GM23338 (cell line): ENCODE data around the gene CCNI. TPM values are rescaled to one million over a fixed set of nuclear protein-coding genes. Genes with fewer than 3 reads are reported as not detected.
"Not testable (repeated sequence)": the region's sequence is repeated elsewhere in the genome, so short reads cannot be mapped to it uniquely, and the experiment has no call there.

Experiments used
- ATAC-seq: fragments of 200-7000 bp; cut with Tn5 transposase; 3 replicates; pipeline ENCODE4 v1.9.1; 2020
- DNase-seq: peaks from one replicate; pipeline ENCODE4 v3.0.0-alpha.2; 2015; ENCODE audit warnings: low spot score
- H2AFZ ChIP-seq: fragments of 200-600 bp; sonication (generic); 2 replicates; pipeline ENCODE4 v1.8.0; 2016; ENCODE audit warnings: antibody characterized with exemption, mild to moderate bottlenecking, moderate library complexity
- H3F3A ChIP-seq: fragments of 200-600 bp; sonication (generic); replicated peaks from 2 replicates; pipeline ENCODE4 v1.8.0; 2017; ENCODE audit warnings: antibody characterized with exemption, mixed run types, low read depth
- H3K27ac ChIP-seq: fragments of 200-600 bp; sonication (generic); 2 replicates; pipeline ENCODE4 v1.6.1; 2016; ENCODE audit warnings: low read depth
- H3K27me3 ChIP-seq: fragments of 200-600 bp; sonication (generic); 2 replicates; pipeline ENCODE4 v1.8.0; 2016; ENCODE audit warnings: mild to moderate bottlenecking, mixed run types, moderate library complexity; ENCODE audit not compliant: insufficient read depth
- H3K36me3 ChIP-seq: fragments of 200-600 bp; sonication (generic); 2 replicates; pipeline ENCODE4 v1.8.0; 2016; ENCODE audit warnings: mild to moderate bottlenecking; ENCODE audit not compliant: insufficient read depth
- H3K4me1 ChIP-seq: fragments of 200-600 bp; sonication (generic); 2 replicates; pipeline ENCODE4 v1.8.0; 2016; ENCODE audit warnings: mild to moderate bottlenecking, moderate library complexity; ENCODE audit not compliant: insufficient read depth
- H3K4me2 ChIP-seq: fragments of 200-600 bp; sonication (generic); 2 replicates; pipeline ENCODE4 v1.7.1; 2017; ENCODE audit warnings: mixed run types
- H3K4me3 ChIP-seq: fragments of 200-600 bp; sonication (generic); 2 replicates; pipeline ENCODE4 v1.6.1; 2016; ENCODE audit warnings: mixed run types
- H3K79me2 ChIP-seq: fragments of 200-600 bp; sonication (generic); replicated peaks from 2 replicates; pipeline ENCODE4 v1.8.0; 2017; ENCODE audit warnings: mild to moderate bottlenecking; ENCODE audit not compliant: insufficient read depth
- H3K9me2 ChIP-seq: fragments of 200-600 bp; sonication (generic); 2 replicates; pipeline ENCODE4 v1.8.0; 2017; ENCODE audit not compliant: insufficient read depth
- H4K20me1 ChIP-seq: fragments of 200-600 bp; sonication (generic); replicated peaks from 2 replicates; pipeline ENCODE4 v1.8.0; 2017; ENCODE audit warnings: mild to moderate bottlenecking; ENCODE audit not compliant: insufficient read depth
- H3K27ac Mint-ChIP-seq: 2 replicates; pipeline ENCODE4 v1.8.0; 2020; ENCODE audit warnings: inconsistent platforms, mild to moderate bottlenecking, moderate library complexity, mixed read lengths
- H3K27me3 Mint-ChIP-seq: 3 replicates; pipeline ENCODE4 v1.8.0; 2022; ENCODE audit warnings: low read depth, mild to moderate bottlenecking, moderate library complexity, mixed read lengths, inconsistent platforms; ENCODE audit not compliant: insufficient read depth, poor library complexity
- H3K36me3 Mint-ChIP-seq: 3 replicates; pipeline ENCODE4 v1.8.0; 2021; ENCODE audit warnings: low read depth, mild to moderate bottlenecking, inconsistent platforms, moderate library complexity, mixed read lengths
- H3K4me1 Mint-ChIP-seq: 3 replicates; pipeline ENCODE4 v1.8.0; 2020; ENCODE audit warnings: mild to moderate bottlenecking, inconsistent platforms, mixed read lengths
- H3K4me3 Mint-ChIP-seq: 3 replicates; pipeline ENCODE4 v1.8.0; 2021; ENCODE audit warnings: moderate library complexity, mild to moderate bottlenecking, inconsistent platforms, mixed read lengths
- H3K9me3 Mint-ChIP-seq: 3 replicates; pipeline ENCODE4 v1.8.0; 2020; ENCODE audit warnings: moderate library complexity, mild to moderate bottlenecking, inconsistent platforms, mixed read lengths
- CREB1 ChIP-seq: fragments of 250-450 bp; sonication (Bioruptor Pico); IDR thresholded peaks from 2 replicates; pipeline ENCODE4 v1.5.0; 2020; ENCODE audit warnings: low read depth, mild to moderate bottlenecking, moderate library complexity
- EZH2 ChIP-seq: fragments of 200-600 bp; sonication (generic); IDR thresholded peaks from one replicate; pipeline ENCODE4 v1.8.0; 2017; ENCODE audit warnings: antibody characterized with exemption, mild to moderate bottlenecking, low read depth; ENCODE audit not compliant: unreplicated experiment
- EZH2phosphoT487 ChIP-seq: fragments of 200-600 bp; sonication (generic); IDR thresholded peaks from one replicate; pipeline ENCODE4 v1.8.1; 2018; ENCODE audit warnings: antibody characterized with exemption; ENCODE audit not compliant: unreplicated experiment
- JUNB ChIP-seq: IDR thresholded peaks from one replicate; pipeline ENCODE4 v1.6.1; 2016; ENCODE audit warnings: antibody characterized with exemption; ENCODE audit not compliant: unreplicated experiment
- ZNF331 ChIP-seq: fragments of 250-450 bp; sonication (Bioruptor Pico); IDR thresholded peaks from 2 replicates; pipeline ENCODE4 v1.5.0; 2020; ENCODE audit warnings: low read depth, mild to moderate bottlenecking, moderate library complexity
- polyA plus RNA-seq: library from polyadenylated mRNA; unstranded; fragments of >200 nt; fragmentation: Nextera tagmentation; extraction: Ambion mirVana; gene quantifications from 2 replicates; pipeline ENCODE4 v1.2.1, GENCODE V29; 2016
- total RNA-seq: library from RNA; depleted of rRNA; stranded (reverse); fragments of >200 nt; shearing (Covaris generic); gene quantifications from 2 replicates; pipeline ENCODE4 v1.2.3, GENCODE V29; 2014
- TF ChIP-seq, protein P1 (sequence below), 2 experiments: fragments of 200-600 bp in 1 of 2; sonication (generic) in 1 of 2; conservative IDR thresholded peaks; 2 replicates each; pipeline versions ENCODE4 v1.5.1 to v1.6.1; 2016 to 2017; ENCODE audit warnings: antibody characterized with exemption in 2 of 2, low read depth in 2 of 2, mild to moderate bottlenecking in 2 of 2, moderate library complexity in 1 of 2
- TF ChIP-seq, protein P2 (sequence below): fragments of 250-450 bp; sonication (Bioruptor Pico); IDR thresholded peaks from 2 replicates; pipeline ENCODE4 v1.5.0; 2020; ENCODE audit warnings: mild to moderate bottlenecking, moderate library complexity
- TF ChIP-seq, protein P3 (sequence below): IDR thresholded peaks from 2 replicates; pipeline ENCODE4 v1.6.1; 2016; ENCODE audit warnings: antibody characterized with exemption

Gene CCNI
- total and polyA plus RNA-seq, 2 experiments from 2014 or later: 207 to 248 TPM

DNA sequence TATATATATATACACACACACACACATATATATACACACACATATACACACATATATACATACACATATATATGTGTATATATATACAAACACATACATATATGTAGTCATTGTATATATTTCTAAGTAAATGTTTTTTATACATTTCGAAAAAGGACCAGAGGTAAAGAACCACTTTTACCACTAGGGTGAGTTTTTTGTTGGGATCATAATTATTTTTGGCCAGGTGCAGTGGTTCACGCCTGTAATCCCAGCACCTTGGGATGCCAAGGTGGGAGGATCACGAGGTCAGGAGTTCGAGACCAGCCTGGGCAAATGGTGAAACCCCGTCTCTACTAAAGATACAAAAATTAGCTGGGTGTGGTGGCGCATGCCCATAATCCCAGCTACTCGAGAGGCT is 46.0 kb downstream of the CCNI start:
- H3K27ac Mint-ChIP-seq, H3K4me1 Mint-ChIP-seq, H3K4me3 Mint-ChIP-seq, H2AFZ ChIP-seq, H3F3A ChIP-seq, H3K9me3 Mint-ChIP-seq, H3K4me3 ChIP-seq, H3K27me3 ChIP-seq, H3K9me2 ChIP-seq, DNase-seq, H4K20me1 ChIP-seq, H3K4me1 ChIP-seq, ATAC-seq, H3K79me2 ChIP-seq, H3K4me2 ChIP-seq, H3K27ac ChIP-seq, H3K27me3 Mint-ChIP-seq: not testable (repeated sequence)
- peaks cover 51% of the 10 kb centered on the region for H3K36me3 Mint-ChIP-seq
- peaks cover 39% of the 10 kb centered on the region for H3K36me3 ChIP-seq
- TF ChIP-seq, protein P1, sequence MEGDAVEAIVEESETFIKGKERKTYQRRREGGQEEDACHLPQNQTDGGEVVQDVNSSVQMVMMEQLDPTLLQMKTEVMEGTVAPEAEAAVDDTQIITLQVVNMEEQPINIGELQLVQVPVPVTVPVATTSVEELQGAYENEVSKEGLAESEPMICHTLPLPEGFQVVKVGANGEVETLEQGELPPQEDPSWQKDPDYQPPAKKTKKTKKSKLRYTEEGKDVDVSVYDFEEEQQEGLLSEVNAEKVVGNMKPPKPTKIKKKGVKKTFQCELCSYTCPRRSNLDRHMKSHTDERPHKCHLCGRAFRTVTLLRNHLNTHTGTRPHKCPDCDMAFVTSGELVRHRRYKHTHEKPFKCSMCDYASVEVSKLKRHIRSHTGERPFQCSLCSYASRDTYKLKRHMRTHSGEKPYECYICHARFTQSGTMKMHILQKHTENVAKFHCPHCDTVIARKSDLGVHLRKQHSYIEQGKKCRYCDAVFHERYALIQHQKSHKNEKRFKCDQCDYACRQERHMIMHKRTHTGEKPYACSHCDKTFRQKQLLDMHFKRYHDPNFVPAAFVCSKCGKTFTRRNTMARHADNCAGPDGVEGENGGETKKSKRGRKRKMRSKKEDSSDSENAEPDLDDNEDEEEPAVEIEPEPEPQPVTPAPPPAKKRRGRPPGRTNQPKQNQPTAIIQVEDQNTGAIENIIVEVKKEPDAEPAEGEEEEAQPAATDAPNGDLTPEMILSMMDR (conservative IDR thresholded peaks at IDR 0.05; ENCODE audit: low read depth in 2 of 2): peak in 1 of 2 experiments; percentile 21; a peak in 2 of 4 replicates

DNA sequence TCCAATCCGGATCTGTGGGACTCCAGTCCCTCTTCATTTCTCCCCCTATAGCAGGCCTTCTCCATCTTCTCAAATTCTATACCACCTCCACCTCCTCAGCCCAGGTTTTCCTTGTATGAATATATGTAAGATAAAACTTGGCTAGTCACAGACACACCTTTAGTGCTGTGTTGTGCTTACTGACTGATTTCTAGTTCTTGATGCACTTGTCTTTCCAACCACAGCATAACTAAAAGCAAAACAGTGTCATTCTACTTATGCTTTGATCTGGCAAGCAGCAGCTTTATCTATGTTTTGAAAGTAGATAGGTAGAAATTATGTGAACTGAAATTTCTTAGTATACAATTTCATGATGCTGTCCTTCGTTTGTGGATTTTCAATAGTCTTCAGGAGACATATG is 47.5 kb downstream of the CCNI start:
- H3F3A ChIP-seq: no peaks in the 10 kb centered on the region
- no peaks in the 10 kb centered on the region for H3K9me2 ChIP-seq
- peaks cover 32% of the 10 kb centered on the region for H3K36me3 ChIP-seq
- no peak overlapping the region for H3K4me3 Mint-ChIP-seq
- no peak overlapping the region for H3K4me2 ChIP-seq
- DNase-seq (no peak), ATAC-seq (no peak)
- H3K4me1 ChIP-seq: no peaks in the 10 kb centered on the region
- H3K27me3 ChIP-seq: no peaks in the 10 kb centered on the region
- H3K9me3 Mint-ChIP-seq: no peaks in the 10 kb centered on the region
- H3K4me3 ChIP-seq: no peak overlapping the region
- no peak overlapping the region for H3K27ac Mint-ChIP-seq
- H4K20me1 ChIP-seq: no peaks in the 10 kb centered on the region
- H3K79me2 ChIP-seq: no peaks in the 10 kb centered on the region
- H3K27me3 Mint-ChIP-seq: peaks cover 2% of the 10 kb centered on the region
- H3K36me3 Mint-ChIP-seq: peaks cover 60% of the 10 kb centered on the region
- peaks cover 2% of the 10 kb centered on the region; the same call in 1 of the 3 replicates for H3K4me1 Mint-ChIP-seq
- H3K27ac ChIP-seq: no peak overlapping the region
- no peak overlapping the region for H2AFZ ChIP-seq
- no peak for TF ChIP-seq ZNF331
- TF ChIP-seq, protein P2, sequence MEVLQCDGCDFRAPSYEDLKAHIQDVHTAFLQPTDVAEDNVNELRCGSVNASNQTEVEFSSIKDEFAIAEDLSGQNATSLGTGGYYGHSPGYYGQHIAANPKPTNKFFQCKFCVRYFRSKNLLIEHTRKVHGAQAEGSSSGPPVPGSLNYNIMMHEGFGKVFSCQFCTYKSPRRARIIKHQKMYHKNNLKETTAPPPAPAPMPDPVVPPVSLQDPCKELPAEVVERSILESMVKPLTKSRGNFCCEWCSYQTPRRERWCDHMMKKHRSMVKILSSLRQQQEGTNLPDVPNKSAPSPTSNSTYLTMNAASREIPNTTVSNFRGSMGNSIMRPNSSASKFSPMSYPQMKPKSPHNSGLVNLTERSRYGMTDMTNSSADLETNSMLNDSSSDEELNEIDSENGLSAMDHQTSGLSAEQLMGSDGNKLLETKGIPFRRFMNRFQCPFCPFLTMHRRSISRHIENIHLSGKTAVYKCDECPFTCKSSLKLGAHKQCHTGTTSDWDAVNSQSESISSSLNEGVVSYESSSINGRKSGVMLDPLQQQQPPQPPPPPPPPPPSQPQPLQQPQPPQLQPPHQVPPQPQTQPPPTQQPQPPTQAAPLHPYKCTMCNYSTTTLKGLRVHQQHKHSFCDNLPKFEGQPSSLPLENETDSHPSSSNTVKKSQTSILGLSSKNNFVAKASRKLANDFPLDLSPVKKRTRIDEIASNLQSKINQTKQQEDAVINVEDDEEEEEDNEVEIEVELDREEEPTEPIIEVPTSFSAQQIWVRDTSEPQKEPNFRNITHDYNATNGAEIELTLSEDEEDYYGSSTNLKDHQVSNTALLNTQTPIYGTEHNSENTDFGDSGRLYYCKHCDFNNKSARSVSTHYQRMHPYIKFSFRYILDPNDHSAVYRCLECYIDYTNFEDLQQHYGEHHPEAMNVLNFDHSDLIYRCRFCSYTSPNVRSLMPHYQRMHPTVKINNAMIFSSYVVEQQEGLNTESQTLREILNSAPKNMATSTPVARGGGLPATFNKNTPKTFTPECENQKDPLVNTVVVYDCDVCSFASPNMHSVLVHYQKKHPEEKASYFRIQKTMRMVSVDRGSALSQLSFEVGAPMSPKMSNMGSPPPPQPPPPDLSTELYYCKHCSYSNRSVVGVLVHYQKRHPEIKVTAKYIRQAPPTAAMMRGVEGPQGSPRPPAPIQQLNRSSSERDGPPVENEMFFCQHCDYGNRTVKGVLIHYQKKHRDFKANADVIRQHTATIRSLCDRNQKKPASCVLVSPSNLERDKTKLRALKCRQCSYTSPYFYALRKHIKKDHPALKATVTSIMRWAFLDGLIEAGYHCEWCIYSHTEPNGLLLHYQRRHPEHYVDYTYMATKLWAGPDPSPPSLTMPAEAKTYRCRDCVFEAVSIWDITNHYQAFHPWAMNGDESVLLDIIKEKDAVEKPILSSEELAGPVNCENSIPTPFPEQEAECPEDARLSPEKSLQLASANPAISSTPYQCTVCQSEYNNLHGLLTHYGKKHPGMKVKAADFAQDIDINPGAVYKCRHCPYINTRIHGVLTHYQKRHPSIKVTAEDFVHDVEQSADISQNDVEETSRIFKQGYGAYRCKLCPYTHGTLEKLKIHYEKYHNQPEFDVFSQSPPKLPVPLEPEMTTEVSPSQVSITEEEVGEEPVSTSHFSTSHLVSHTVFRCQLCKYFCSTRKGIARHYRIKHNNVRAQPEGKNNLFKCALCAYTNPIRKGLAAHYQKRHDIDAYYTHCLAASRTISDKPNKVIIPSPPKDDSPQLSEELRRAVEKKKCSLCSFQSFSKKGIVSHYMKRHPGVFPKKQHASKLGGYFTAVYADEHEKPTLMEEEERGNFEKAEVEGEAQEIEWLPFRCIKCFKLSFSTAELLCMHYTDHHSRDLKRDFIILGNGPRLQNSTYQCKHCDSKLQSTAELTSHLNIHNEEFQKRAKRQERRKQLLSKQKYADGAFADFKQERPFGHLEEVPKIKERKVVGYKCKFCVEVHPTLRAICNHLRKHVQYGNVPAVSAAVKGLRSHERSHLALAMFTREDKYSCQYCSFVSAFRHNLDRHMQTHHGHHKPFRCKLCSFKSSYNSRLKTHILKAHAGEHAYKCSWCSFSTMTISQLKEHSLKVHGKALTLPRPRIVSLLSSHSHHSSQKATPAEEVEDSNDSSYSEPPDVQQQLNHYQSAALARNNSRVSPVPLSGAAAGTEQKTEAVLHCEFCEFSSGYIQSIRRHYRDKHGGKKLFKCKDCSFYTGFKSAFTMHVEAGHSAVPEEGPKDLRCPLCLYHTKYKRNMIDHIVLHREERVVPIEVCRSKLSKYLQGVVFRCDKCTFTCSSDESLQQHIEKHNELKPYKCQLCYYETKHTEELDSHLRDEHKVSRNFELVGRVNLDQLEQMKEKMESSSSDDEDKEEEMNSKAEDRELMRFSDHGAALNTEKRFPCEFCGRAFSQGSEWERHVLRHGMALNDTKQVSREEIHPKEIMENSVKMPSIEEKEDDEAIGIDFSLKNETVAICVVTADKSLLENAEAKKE (CRISPR knock-in tag): no peak
- TF ChIP-seq, protein P3, sequence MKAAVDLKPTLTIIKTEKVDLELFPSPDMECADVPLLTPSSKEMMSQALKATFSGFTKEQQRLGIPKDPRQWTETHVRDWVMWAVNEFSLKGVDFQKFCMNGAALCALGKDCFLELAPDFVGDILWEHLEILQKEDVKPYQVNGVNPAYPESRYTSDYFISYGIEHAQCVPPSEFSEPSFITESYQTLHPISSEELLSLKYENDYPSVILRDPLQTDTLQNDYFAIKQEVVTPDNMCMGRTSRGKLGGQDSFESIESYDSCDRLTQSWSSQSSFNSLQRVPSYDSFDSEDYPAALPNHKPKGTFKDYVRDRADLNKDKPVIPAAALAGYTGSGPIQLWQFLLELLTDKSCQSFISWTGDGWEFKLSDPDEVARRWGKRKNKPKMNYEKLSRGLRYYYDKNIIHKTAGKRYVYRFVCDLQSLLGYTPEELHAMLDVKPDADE: no peak
- TF ChIP-seq EZH2phosphoT487: no peak
- TF ChIP-seq CREB1 (CRISPR knock-in tag): no peak
- no peak for TF ChIP-seq EZH2
- TF ChIP-seq JUNB: no peak
- TF ChIP-seq, protein P1 (conservative IDR thresholded peaks at IDR 0.05; ENCODE audit: low read depth in 2 of 2): no peak
